ENCODE data around the gene ACP2. TPM values are rescaled to one million over a fixed set of nuclear protein-coding genes. Genes with fewer than 3 reads are reported as not detected.
A peak's percentile ranks its signal among the peaks of the same experiment; 100 is the strongest.

The ACP2 gene
- total and polyA plus RNA-seq, 7 donors: 7.1 to 19.0 (median 16.4) TPM

DNA sequence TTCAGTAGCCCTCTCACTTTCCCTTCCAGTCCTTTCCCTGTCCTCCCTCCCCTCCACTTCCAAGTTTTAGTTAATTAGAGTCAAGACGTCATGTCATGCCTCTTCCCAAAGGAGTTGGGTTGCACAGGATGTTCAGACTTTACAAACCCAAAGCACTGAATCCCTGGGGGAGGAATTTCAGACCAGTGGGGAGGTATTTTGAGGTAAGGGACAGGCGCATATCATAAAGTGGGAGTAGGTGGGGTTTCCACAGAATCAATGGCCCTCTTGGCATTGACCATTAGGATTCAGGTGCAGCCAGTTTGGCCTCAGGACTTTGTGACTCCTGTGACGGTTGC, 733 bp upstream of the ACP2 start:
- no peak for TF ChIP-seq CTCF (IDR thresholded peaks at IDR 0.05)
- Histone ChIP-seq H3K36me3 (ENCODE audit: insufficient read depth in 1 of 2, low read depth in 1 of 2) (peaks cover 0 to 34% of the 10 kb centered on the region in 2 donors), H3K27ac (peak overlapping the region; percentile 89), H3K4me3 (peak overlapping the region; percentile 66), H3K9me3 (no peaks in the 10 kb centered on the region), H3K4me1 (peaks cover 21% of the 10 kb centered on the region), H3K27me3 (ENCODE audit: insufficient read depth in 3 of 3, low read length in 2 of 3) (no peaks in the 10 kb centered on the region)
- DNase-seq (no peak), ATAC-seq (no peak)
- 40 to 55% (median 52%) methylated on average over 3 of the region's 3 CpGs for WGBS, 3 donors
- intact Hi-C loops (cut with DNase I): loop anchor here in 1 of 2 donors (5.0 kb wide), 1 partner anchor 62 kb away; the partner anchor contains the start of gene PACSIN3

DNA sequence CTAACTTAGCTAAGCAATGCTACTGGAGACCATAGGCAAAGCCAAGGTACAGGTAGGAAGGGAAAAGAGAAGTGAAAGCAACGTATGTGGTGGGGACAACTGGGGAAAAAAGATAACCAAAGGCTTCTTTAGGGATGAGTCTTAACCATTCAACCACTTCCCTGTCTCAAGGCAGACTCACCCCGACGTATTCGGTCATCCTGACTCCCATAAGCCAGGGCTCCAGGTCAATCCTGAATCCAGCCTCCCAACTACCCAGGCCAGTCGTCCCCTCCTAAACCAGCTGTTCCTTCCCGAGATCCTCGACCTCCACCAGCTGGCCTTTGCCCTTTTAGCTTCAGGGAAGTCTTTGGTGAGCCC, 330 bp downstream of the ACP2 start:
- peak overlapping the region; percentile 89 for H3K27ac ChIP-seq
- H3K9me3 ChIP-seq: no peaks in the 10 kb centered on the region
- peaks cover 0 to 44% of the 10 kb centered on the region in 2 donors for H3K36me3 ChIP-seq (ENCODE audit: insufficient read depth in 1 of 2, low read depth in 1 of 2)
- intact Hi-C loops (cut with DNase I): loop anchor here in 1 of 2 donors (5.0 kb wide), 1 partner anchor 61 kb away; the partner anchor contains the start of gene PACSIN3
- TF ChIP-seq CTCF (IDR thresholded peaks at IDR 0.05): no peak
- WGBS, 3 donors: 1 to 3% (median 1%) methylated on average over 7 of the region's 7 CpGs
- H3K4me1 ChIP-seq: peaks cover 16% of the 10 kb centered on the region
- no peaks in the 10 kb centered on the region for H3K27me3 ChIP-seq (ENCODE audit: insufficient read depth in 3 of 3, low read length in 2 of 3)
- ATAC-seq (peak; percentile 47 to 66 (median 56)), DNase-seq (no peak)
- H3K4me3 ChIP-seq: peak overlapping the region; percentile 66

GRCh38 chr11:47247502-47247901, 1.1 kb downstream of the ACP2 start:
- no peak for TF ChIP-seq CTCF (IDR thresholded peaks at IDR 0.05)
- peaks cover 0 to 52% of the 10 kb centered on the region in 2 donors for H3K36me3 ChIP-seq (ENCODE audit: insufficient read depth in 1 of 2, low read depth in 1 of 2)
- no peaks in the 10 kb centered on the region for H3K27me3 ChIP-seq (ENCODE audit: insufficient read depth in 3 of 3, low read length in 2 of 3)
- peaks cover 16% of the 10 kb centered on the region for H3K4me1 ChIP-seq
- DNase-seq (no peak), ATAC-seq (no peak)
- H3K9me3 ChIP-seq: no peaks in the 10 kb centered on the region
- intact Hi-C loops (cut with DNase I): loop anchor here in 1 of 2 donors (5.0 kb wide), 1 partner anchor 60 kb away; the partner anchor contains the start of gene PACSIN3
- 89 to 90% (median 90%) methylated on average over 5 of the region's 5 CpGs for WGBS, 3 donors
- peak overlapping the region; percentile 66 for H3K4me3 ChIP-seq
- H3K27ac ChIP-seq: peak overlapping the region; percentile 89

GRCh38 chr11:47245611-47246357, 2.8 kb downstream of the ACP2 start:
- intact Hi-C loops (cut with DNase I): loop anchor here in 1 of 2 donors (5.0 kb wide), 1 partner anchor 58 kb away; the partner anchor contains the start of gene PACSIN3
- H3K27me3 ChIP-seq (ENCODE audit: insufficient read depth in 3 of 3, low read length in 2 of 3): no peaks in the 10 kb centered on the region
- no peak for TF ChIP-seq CTCF (IDR thresholded peaks at IDR 0.05)
- H3K9me3 ChIP-seq: no peaks in the 10 kb centered on the region
- H3K36me3 ChIP-seq (ENCODE audit: insufficient read depth in 1 of 2, low read depth in 1 of 2): peaks cover 0 to 69% of the 10 kb centered on the region in 2 donors
- 83 to 90% (median 90%) methylated on average over 11 of the region's 11 CpGs for WGBS, 3 donors
- peaks cover 16% of the 10 kb centered on the region for H3K4me1 ChIP-seq
- DNase-seq: no peak
- no peak for ATAC-seq
- no peak overlapping the region for H3K4me3 ChIP-seq
- H3K27ac ChIP-seq: no peak overlapping the region

All from psoas muscle (tissue), 8 donors.